ENCODE results near the gene NRP1. TPM values are rescaled to one million over a fixed set of nuclear protein-coding genes. Genes with fewer than 3 reads are reported as not detected.

Gene NRP1
- total RNA-seq, 1 experiment from 2014 or later = 85.9 TPM

- H3K4me1 ChIP-seq (replicated peaks) = peaks cover 55% of the 10 kb centered on the region
- H3K36me3 ChIP-seq = peaks cover 24% of the 10 kb centered on the region
- H3K9me3 ChIP-seq (replicated peaks) = no peaks in the 10 kb centered on the region
- H3K4me3 ChIP-seq = peak overlapping the region; percentile 81
- peak; percentile 61 to 77 for DNase-seq (ENCODE audit: low read depth in 1 of 2, low spot score in 2 of 2)
- no peaks in the 10 kb centered on the region for H3K27me3 ChIP-seq (replicated peaks)
- peak overlapping the region; percentile 91 for H3K27ac ChIP-seq
Measured at GRCh38 chr10:33336582-33337325, 2.3 kb upstream of the NRP1 start.

DNA sequence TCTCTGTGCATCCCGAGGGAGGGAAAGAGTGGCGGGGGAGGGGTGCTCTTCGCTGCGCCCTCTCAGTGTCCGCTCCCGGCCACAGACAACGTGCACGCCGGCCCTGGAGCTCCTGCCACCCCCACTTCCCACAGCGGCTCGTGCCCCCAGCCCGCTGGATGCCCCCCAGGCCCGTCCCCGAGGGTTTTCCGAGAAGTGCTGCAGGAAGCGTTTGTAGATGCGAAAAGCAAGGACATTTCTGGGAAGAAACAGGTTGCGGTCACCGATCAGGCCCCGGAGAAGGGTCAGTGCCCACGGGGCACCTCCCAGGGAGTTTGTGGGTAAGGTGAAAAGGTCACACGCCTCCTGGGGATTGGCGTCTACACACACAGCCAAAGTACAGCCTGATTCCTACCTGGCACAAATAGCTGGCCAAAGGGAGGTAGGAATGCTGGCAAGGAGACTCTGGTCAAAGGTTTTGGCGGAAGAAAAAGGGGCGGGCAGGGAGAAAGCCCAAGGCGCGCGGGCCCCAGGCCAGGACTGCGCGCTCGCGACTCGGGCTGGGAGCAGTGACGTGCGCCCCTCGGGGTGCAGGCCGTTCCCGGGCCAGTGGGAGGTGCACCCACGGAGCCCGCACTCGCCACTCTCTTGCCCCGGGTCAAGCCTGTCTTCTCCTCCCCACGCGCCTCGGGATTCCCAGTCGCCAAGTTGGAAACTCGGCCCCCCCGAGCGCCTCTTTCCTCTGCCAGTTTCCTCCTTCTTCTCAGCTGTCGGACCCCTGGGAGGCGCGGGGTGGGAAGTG lies 1.5 kb upstream of the NRP1 start:
- peak overlapping the region; percentile 81 for H3K4me3 ChIP-seq

DNA sequence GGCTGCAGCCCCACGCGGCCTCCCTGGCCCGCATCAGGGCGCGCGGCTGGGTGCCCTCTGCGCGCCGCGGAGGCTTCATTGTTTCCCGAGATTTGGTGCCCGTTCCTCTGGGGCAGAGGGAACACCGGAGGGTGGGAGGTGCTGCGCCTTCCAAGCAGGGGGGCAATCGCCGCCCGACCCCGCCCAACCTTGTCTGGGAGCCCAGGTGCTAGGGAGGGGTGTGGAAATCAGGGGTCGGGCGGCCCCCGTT lies 1.0 kb upstream of the NRP1 start:
- H3K36me3 ChIP-seq = peaks cover 34% of the 10 kb centered on the region
- peak in 1 of 2 experiments; percentile 64 for DNase-seq (ENCODE audit: low read depth in 1 of 2, low spot score in 2 of 2)
- H3K27ac ChIP-seq = peak overlapping the region; percentile 91

More for the DNA sequence above, 1.5 kb upstream of the NRP1 start:
- H3K4me1 ChIP-seq (replicated peaks) = peaks cover 55% of the 10 kb centered on the region
- H3K36me3 ChIP-seq = peaks cover 29% of the 10 kb centered on the region
- no peaks in the 10 kb centered on the region for H3K9me3 ChIP-seq (replicated peaks)
- H3K27ac ChIP-seq = peak overlapping the region; percentile 91
- peak; percentile 69 to 78 for DNase-seq (ENCODE audit: low read depth in 1 of 2, low spot score in 2 of 2)
- H3K27me3 ChIP-seq (replicated peaks) = no peaks in the 10 kb centered on the region

GRCh38 chr10:33334805-33335550 lies 511 bp upstream of the NRP1 start:
- H3K27ac ChIP-seq = peak overlapping the region; percentile 91
- peaks cover 51% of the 10 kb centered on the region for H3K4me1 ChIP-seq (replicated peaks)
- peak; percentile 92 to 97 for DNase-seq (ENCODE audit: low read depth in 1 of 2, low spot score in 2 of 2)
- H3K27me3 ChIP-seq (replicated peaks) = no peaks in the 10 kb centered on the region
- peaks cover 38% of the 10 kb centered on the region for H3K36me3 ChIP-seq
- no peaks in the 10 kb centered on the region for H3K9me3 ChIP-seq (replicated peaks)
- H3K4me3 ChIP-seq = peak overlapping the region; percentile 81

More for the DNA sequence above, 1.0 kb upstream of the NRP1 start:
- peaks cover 55% of the 10 kb centered on the region for H3K4me1 ChIP-seq (replicated peaks)
- H3K9me3 ChIP-seq (replicated peaks) = no peaks in the 10 kb centered on the region
- no peaks in the 10 kb centered on the region for H3K27me3 ChIP-seq (replicated peaks)
- peak overlapping the region; percentile 81 for H3K4me3 ChIP-seq

DNA sequence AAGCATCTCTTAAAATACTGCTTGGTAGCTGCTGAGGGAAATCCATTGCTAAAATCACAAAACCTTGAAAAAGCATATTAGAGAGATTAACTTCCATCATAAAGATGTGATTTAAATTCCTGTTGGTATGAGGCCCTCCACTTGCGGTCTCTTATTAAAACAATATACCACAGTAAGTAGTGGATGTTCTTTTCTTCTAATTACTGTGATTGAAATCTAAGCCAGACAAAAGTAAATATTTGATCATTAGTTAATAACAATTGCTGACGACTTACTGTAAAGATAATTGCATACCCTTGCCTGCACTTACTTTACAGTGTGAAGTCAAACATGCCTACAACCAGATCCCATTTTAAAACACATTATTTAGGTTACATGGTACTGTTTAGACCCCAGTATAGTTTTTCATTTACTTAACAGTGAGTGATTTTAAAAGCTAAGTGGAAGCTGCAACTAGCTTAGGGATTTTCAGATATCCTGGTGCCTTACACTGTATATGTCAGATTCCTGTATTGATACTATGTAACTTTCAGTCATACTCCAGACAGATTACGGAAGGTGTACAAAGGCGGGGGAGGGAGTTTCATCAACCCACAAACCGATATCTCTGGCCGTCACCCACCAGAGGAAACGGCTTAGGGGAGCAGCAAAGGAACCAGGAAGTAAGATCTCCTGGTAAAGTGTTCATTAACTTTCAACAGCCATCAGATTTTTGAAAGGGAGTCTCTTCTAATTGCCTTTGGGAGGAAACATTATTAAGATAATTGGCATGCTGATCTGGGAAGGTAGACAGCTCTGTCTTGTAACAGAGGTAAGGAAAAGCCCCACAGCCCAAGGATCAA lies 986 bp downstream of the NRP1 start:
- peak in 1 of 2 experiments; percentile 55 for DNase-seq (ENCODE audit: low read depth in 1 of 2, low spot score in 2 of 2)
- H3K4me1 ChIP-seq (replicated peaks) = peaks cover 38% of the 10 kb centered on the region
- H3K36me3 ChIP-seq = peaks cover 53% of the 10 kb centered on the region
- peak overlapping the region; percentile 81 for H3K4me3 ChIP-seq
- peak overlapping the region; percentile 87 for H3K27ac ChIP-seq
- H3K27me3 ChIP-seq (replicated peaks) = no peaks in the 10 kb centered on the region
- no peaks in the 10 kb centered on the region for H3K9me3 ChIP-seq (replicated peaks)

GRCh38 chr10:33332183-33333065 lies 2.0 kb downstream of the NRP1 start:
- peak overlapping the region; percentile 87; the same call in 1 of the 2 replicates for H3K27ac ChIP-seq
- no peaks in the 10 kb centered on the region for H3K27me3 ChIP-seq (replicated peaks)
- peaks cover 64% of the 10 kb centered on the region for H3K36me3 ChIP-seq
- peak overlapping the region; percentile 81 for H3K4me3 ChIP-seq
- no peaks in the 10 kb centered on the region for H3K9me3 ChIP-seq (replicated peaks)
- H3K4me1 ChIP-seq (replicated peaks) = peaks cover 29% of the 10 kb centered on the region
- peak in 1 of 2 experiments; percentile 41 for DNase-seq (ENCODE audit: low read depth in 1 of 2, low spot score in 2 of 2)

DNA sequence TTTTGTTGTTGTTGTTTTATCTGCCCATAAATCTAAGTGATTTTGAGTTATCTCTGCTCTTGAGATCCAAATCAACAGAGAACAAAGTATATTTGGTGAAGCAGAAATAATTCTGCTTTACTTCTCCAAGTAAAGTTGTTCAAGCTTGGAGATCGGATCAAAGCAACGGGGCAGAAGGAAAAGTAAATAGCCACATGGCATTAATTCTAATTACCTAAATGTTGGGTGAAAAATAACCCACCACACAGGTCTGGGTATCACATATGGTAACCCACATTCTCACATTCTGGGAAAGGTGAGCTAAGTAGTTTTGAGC lies 3.1 kb downstream of the NRP1 start:
- Histone ChIP-seq H3K27me3 (replicated peaks) (no peaks in the 10 kb centered on the region), H3K36me3 (peaks cover 70% of the 10 kb centered on the region), H3K4me3 (peak overlapping the region; percentile 81), H3K4me1 (replicated peaks) (peaks cover 18% of the 10 kb centered on the region), H3K27ac (peak overlapping the region; percentile 8), H3K9me3 (replicated peaks) (no peaks in the 10 kb centered on the region)
- DNase-seq (ENCODE audit: low read depth in 1 of 2, low spot score in 2 of 2) = no peak

DNA sequence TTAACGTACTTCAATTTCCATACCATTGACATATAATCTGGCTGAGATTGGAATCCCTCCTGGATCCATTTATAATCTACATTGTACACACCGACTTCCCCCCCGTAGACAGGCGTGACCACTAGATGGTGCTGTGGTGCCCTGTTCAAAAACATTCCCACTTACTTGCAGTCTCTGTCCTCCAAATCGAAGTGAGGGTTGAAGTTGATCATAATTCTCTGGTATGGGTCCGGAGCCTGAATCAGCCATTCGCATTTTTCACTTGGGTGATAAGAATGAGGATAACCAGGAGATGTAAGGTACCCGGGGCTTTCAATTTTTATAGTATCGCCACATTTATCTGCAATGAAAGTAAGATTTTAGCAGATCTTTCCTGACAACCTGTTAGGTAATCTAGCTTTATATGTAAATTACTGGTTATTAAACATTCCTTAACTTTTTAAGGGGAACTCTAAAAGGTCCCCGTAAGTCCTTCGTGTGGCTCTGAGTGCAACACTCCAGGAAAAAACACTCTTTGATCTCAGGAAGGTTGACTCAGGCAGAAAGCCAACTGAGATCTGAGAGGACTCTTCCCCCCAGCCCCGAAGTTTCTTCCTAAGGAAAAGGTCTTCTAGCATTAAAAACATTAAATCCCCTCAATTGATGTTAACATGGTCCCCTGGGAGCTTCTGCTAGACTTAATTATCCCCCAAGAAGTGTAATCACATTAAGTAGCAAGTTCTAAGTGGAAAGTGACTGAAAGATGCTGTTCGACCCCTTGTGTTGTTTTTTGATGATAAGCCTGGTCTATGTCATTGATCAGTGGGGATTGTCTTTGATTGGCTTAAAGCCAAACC lies 3.7 kb downstream of the NRP1 start:
- Histone ChIP-seq H3K27ac (peak overlapping the region; percentile 8), H3K9me3 (replicated peaks) (no peaks in the 10 kb centered on the region), H3K4me1 (replicated peaks) (peaks cover 18% of the 10 kb centered on the region), H3K36me3 (peaks cover 76% of the 10 kb centered on the region), H3K4me3 (peak overlapping the region; percentile 81), H3K27me3 (replicated peaks) (no peaks in the 10 kb centered on the region)
- DNase-seq (ENCODE audit: low read depth in 1 of 2, low spot score in 2 of 2) = peak; percentile 86 to 87

- no peaks in the 10 kb centered on the region for H3K27me3 ChIP-seq (replicated peaks)
- H3K4me1 ChIP-seq (replicated peaks) = peaks cover 18% of the 10 kb centered on the region
- no peak for DNase-seq (ENCODE audit: low read depth in 1 of 2, low spot score in 2 of 2)
- no peak overlapping the region for H3K27ac ChIP-seq
- H3K9me3 ChIP-seq (replicated peaks) = no peaks in the 10 kb centered on the region
- no peak overlapping the region for H3K4me3 ChIP-seq
- peaks cover 90% of the 10 kb centered on the region for H3K36me3 ChIP-seq
Measured at GRCh38 chr10:33329178-33329577, 5.3 kb downstream of the NRP1 start.

GRCh38 chr10:33328253-33328652 lies 6.2 kb downstream of the NRP1 start:
- Histone ChIP-seq H3K4me1 (replicated peaks) (peaks cover 18% of the 10 kb centered on the region), H3K27ac (no peak overlapping the region), H3K36me3 (peaks cover 91% of the 10 kb centered on the region), H3K4me3 (no peak overlapping the region), H3K9me3 (replicated peaks) (no peaks in the 10 kb centered on the region), H3K27me3 (replicated peaks) (no peaks in the 10 kb centered on the region)
- no peak for DNase-seq (ENCODE audit: low read depth in 1 of 2, low spot score in 2 of 2)

GRCh38 chr10:33327751-33328150 lies 6.7 kb downstream of the NRP1 start:
- no peaks in the 10 kb centered on the region for H3K27me3 ChIP-seq (replicated peaks)
- no peak for DNase-seq (ENCODE audit: low read depth in 1 of 2, low spot score in 2 of 2)
- peaks cover 18% of the 10 kb centered on the region for H3K4me1 ChIP-seq (replicated peaks)
- H3K4me3 ChIP-seq = no peak overlapping the region
- no peak overlapping the region for H3K27ac ChIP-seq
- H3K9me3 ChIP-seq (replicated peaks) = no peaks in the 10 kb centered on the region
- peaks cover 95% of the 10 kb centered on the region for H3K36me3 ChIP-seq

DNA sequence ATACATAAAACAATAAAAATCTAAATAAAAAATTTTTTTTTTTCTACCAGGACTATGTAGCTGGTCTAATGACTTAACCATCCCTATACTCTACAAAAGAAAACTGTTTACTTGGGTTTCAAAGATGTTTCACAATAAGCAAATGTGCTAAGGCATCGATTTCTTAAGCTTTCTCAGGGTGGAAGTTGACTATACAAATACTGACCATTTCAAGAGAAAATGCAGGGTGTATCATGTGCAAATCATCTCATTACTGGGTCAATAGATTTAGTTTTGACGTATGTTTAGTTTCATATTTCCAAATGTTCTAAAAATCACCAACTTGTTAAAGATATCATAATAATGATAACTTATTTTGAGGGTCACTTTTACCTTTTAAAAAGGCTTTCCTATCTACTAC lies 7.5 kb downstream of the NRP1 start:
- no peaks in the 10 kb centered on the region for H3K27me3 ChIP-seq (replicated peaks)
- H3K36me3 ChIP-seq = peaks cover 92% of the 10 kb centered on the region
- H3K9me3 ChIP-seq (replicated peaks) = no peaks in the 10 kb centered on the region
- no peak for DNase-seq (ENCODE audit: low read depth in 1 of 2, low spot score in 2 of 2)
- no peak overlapping the region for H3K4me3 ChIP-seq
- H3K27ac ChIP-seq = no peak overlapping the region
- H3K4me1 ChIP-seq (replicated peaks) = peaks cover 14% of the 10 kb centered on the region

Data from SJSA1 (cell line).